Measurements from ENCODE around the gene PALM. TPM values are rescaled to one million over a fixed set of nuclear protein-coding genes. Genes with fewer than 3 reads are reported as not detected.
A peak's percentile ranks its signal among the peaks of the same experiment; 100 is the strongest.

PALM gene
- total and polyA plus RNA-seq, 9 of the 15 experiments (the other 6 are each of a cell fraction or from before 2014, with no cell fraction given): 0.04 to 6.6 (median 1.7) TPM

DNA sequence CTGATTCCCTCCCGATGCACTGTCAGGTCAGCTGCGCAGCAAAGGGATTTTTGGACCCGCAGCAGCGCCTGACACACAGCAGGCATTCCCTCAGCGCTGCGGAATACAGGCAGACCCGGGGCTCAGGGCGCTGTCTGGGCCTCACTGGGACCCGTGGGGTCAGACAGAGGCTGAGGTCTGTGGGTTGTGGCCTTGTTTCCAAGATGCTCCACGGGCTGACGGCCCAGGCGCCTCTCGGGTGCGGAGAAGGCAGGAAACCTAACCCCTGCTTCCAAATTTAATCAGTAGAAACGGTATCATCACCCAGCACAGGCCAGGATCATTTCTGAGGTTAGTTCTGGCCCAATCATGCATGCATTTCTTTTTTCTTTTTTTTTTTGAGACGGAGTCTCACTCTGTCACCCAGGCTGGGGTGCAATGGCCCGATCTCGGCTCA is 45.0 kb upstream of the PALM start (continued):
- no peak for TF ChIP-seq STAT5A (IDR thresholded peaks at IDR 0.05; ENCODE audit: borderline replicate concordance, low read length)
- TF ChIP-seq ZKSCAN1 (IDR thresholded peaks at IDR 0.05; ENCODE audit: low read depth, low read length): no peak
- TF ChIP-seq RREB1 (CRISPR knock-in tag; IDR thresholded peaks at IDR 0.05): no peak
- TF ChIP-seq CBX1 (IDR thresholded peaks at IDR 0.05; ENCODE audit: low read depth): 0 out of 2 replicates have a peak, but pooled peaks have one; percentile 33
- TF ChIP-seq ZNF263 (CRISPR knock-in tag; IDR thresholded peaks at IDR 0.05; ENCODE audit: borderline replicate concordance): no peak
- 0 out of 2 replicates have a peak, but pooled peaks have one; percentile 26 for TF ChIP-seq KAT7 (CRISPR knock-in tag; IDR thresholded peaks at IDR 0.05; ENCODE audit: borderline replicate concordance)
- no peak for TF ChIP-seq ZFP30 (CRISPR knock-in tag; IDR thresholded peaks at IDR 0.05; ENCODE audit: borderline replicate concordance)
- TF ChIP-seq ZNF217 (CRISPR knock-in tag; IDR thresholded peaks at IDR 0.05): no peak
- TF ChIP-seq ZC3H11A (IDR thresholded peaks at IDR 0.05; ENCODE audit: low read depth, low read length): no peak
- no peak for TF ChIP-seq PHF21A (IDR thresholded peaks at IDR 0.05; ENCODE audit: borderline replicate concordance, low read depth)
- TF ChIP-seq ZFP36 (IDR thresholded peaks at IDR 0.05; ENCODE audit: low read depth, low read length, partially characterized antibody): no peak
- TF ChIP-seq E2F4 (CRISPR knock-in tag; IDR thresholded peaks at IDR 0.05; ENCODE audit: low read depth): no peak
- TF ChIP-seq ZFPM2 (CRISPR knock-in tag; IDR thresholded peaks at IDR 0.05): no peak
- no peak for TF ChIP-seq DLX4 (CRISPR knock-in tag; IDR thresholded peaks at IDR 0.05)
- TF ChIP-seq NCOA1 (IDR thresholded peaks at IDR 0.05; ENCODE audit: low read depth): no peak
- TF ChIP-seq ZNF143 (CRISPR knock-in tag; IDR thresholded peaks at IDR 0.05): no peak
- no peak for TF ChIP-seq SOX6 (IDR thresholded peaks at IDR 0.05)
- TF ChIP-seq HDGF (IDR thresholded peaks at IDR 0.05): no peak
- no peak for TF ChIP-seq NR2C2 (CRISPR knock-in tag; IDR thresholded peaks at IDR 0.05)
- TF ChIP-seq NR2C2 (tag; IDR thresholded peaks at IDR 0.05): no peak
- no peak for TF ChIP-seq FOXK1 (CRISPR knock-in tag; IDR thresholded peaks at IDR 0.05; ENCODE audit: borderline replicate concordance)
- TF ChIP-seq, protein P1, sequence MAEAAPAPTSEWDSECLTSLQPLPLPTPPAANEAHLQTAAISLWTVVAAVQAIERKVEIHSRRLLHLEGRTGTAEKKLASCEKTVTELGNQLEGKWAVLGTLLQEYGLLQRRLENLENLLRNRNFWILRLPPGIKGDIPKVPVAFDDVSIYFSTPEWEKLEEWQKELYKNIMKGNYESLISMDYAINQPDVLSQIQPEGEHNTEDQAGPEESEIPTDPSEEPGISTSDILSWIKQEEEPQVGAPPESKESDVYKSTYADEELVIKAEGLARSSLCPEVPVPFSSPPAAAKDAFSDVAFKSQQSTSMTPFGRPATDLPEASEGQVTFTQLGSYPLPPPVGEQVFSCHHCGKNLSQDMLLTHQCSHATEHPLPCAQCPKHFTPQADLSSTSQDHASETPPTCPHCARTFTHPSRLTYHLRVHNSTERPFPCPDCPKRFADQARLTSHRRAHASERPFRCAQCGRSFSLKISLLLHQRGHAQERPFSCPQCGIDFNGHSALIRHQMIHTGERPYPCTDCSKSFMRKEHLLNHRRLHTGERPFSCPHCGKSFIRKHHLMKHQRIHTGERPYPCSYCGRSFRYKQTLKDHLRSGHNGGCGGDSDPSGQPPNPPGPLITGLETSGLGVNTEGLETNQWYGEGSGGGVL (CRISPR knock-in tag; IDR thresholded peaks at IDR 0.05): no peak

All from K562 (cell line).